Hepatocyte (in vitro differentiated cells): Measurements from ENCODE around the gene WIF1. TPM values are rescaled to one million over a fixed set of nuclear protein-coding genes. Genes with fewer than 3 reads are reported as not detected.

ENCODE experiments used
- DNase-seq: peaks from one replicate; pipeline ENCODE4 v3.0.0-alpha.2; 2016; ENCODE audit warnings: low spot score
- H2AFZ ChIP-seq: fragments of 200-600 bp; sonication (generic); 2 replicates; pipeline ENCODE4 v1.6.0; 2016; ENCODE audit warnings: antibody characterized with exemption, mild to moderate bottlenecking
- H3K27ac ChIP-seq: fragments of 200-600 bp; sonication (generic); 2 replicates; pipeline ENCODE4 v1.5.1; 2016; ENCODE audit warnings: mild to moderate bottlenecking
- H3K27me3 ChIP-seq: fragments of 200-600 bp; sonication (generic); 2 replicates; pipeline ENCODE4 v1.6.1; 2016
- H3K36me3 ChIP-seq: fragments of 200-600 bp; sonication (generic); replicated peaks from 2 replicates; pipeline ENCODE4 v1.5.1; 2016; ENCODE audit warnings: low read depth; ENCODE audit not compliant: insufficient read depth
- H3K4me1 ChIP-seq: fragments of 200-600 bp; sonication (generic); 2 replicates; pipeline ENCODE4 v1.5.1; 2016; ENCODE audit warnings: mild to moderate bottlenecking, moderate library complexity; ENCODE audit not compliant: insufficient read depth
- H3K4me2 ChIP-seq: fragments of 200-600 bp; sonication (generic); 2 replicates; pipeline ENCODE4 v1.6.0; 2016
- H3K4me3 ChIP-seq: fragments of 200-600 bp; sonication (generic); 2 replicates; pipeline ENCODE4 v1.5.1; 2016; ENCODE audit warnings: mild to moderate bottlenecking
- H3K79me2 ChIP-seq: fragments of 200-600 bp; sonication (generic); 2 replicates; pipeline ENCODE4 v1.6.0; 2017; ENCODE audit warnings: mild to moderate bottlenecking
- H3K9me2 ChIP-seq: fragments of 200-600 bp; sonication (generic); replicated peaks from 2 replicates; pipeline ENCODE4 v1.6.0; 2017; ENCODE audit warnings: mild to moderate bottlenecking; ENCODE audit not compliant: insufficient read depth
- H3K9me3 ChIP-seq: fragments of 200-600 bp; sonication (generic); 2 replicates; pipeline ENCODE4 v1.5.1; 2016; ENCODE audit warnings: low read depth, mild to moderate bottlenecking
- H4K20me1 ChIP-seq: fragments of 200-600 bp; sonication (generic); 2 replicates; pipeline ENCODE4 v1.6.0; 2016; ENCODE audit warnings: mild to moderate bottlenecking; ENCODE audit not compliant: insufficient read depth, poor library complexity, severe bottlenecking
- CTCF ChIP-seq: fragments of 200-600 bp; sonication (generic); IDR thresholded peaks from 2 replicates; pipeline ENCODE4 v1.5.1; 2016; ENCODE audit warnings: antibody characterized with exemption, mild to moderate bottlenecking; ENCODE audit not compliant: poor library complexity
- EZH2 ChIP-seq: fragments of 200-600 bp; sonication (generic); IDR thresholded peaks from 2 replicates; pipeline ENCODE4 v1.6.1; 2016; ENCODE audit warnings: antibody characterized with exemption, mild to moderate bottlenecking, borderline replicate concordance
- EZH2phosphoT487 ChIP-seq: fragments of 200-600 bp; sonication (generic); IDR thresholded peaks from one replicate; pipeline ENCODE4 v1.6.1; 2018; ENCODE audit warnings: antibody characterized with exemption, mild to moderate bottlenecking, low read depth, moderate library complexity; ENCODE audit not compliant: unreplicated experiment, severe bottlenecking
- WGBS: methylation state at CpG from one replicate; pipeline ENCODE4 v1.1.6; 2016; ENCODE audit warnings: low lambda C conversion rate; ENCODE audit errors: missing lambda C conversion rate; 5-methylcytosine and 5-hydroxymethylcytosine counted together
- polyA plus RNA-seq: library from polyadenylated mRNA; unstranded; fragments of >200 nt; fragmentation: Nextera tagmentation; extraction: Ambion mirVana; gene quantifications from 2 replicates; pipeline ENCODE4 v1.2.1, GENCODE V29; 2016
- total RNA-seq: library from RNA; depleted of rRNA; stranded (reverse); fragments of >200 nt; gene quantifications from 2 replicates; pipeline ENCODE4 v1.2.3, GENCODE V29; 2014

The WIF1 gene
- total and polyA plus RNA-seq, 2 experiments from 2014 or later = 2.2 to 5.5 TPM

DNA sequence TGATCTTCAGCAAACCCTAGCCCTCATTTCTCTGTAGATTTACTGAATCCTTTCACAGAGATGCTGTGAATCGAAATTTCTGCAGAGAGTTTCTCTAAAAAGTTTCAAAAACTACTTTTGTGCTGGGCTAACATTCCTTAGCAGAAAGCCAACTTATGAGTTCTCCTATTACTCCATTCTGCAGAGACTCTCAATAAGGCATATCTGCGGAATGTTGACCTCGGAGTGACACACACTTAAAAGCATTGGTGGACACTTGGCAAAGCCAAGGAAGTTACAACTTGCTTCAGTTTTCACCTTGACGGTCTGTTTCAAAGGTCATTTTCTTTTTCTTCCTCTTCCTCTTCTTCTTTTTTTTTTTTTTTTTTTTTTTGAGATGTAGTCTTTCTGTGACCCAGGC, 75.8 kb downstream of the WIF1 start:
- Histone ChIP-seq H2AFZ (no peak overlapping the region), H3K36me3 (no peaks in the 10 kb centered on the region), H3K4me2 (no peak overlapping the region), H4K20me1 (no peaks in the 10 kb centered on the region), H3K9me2 (no peaks in the 10 kb centered on the region), H3K9me3 (no peaks in the 10 kb centered on the region), H3K4me3 (no peak overlapping the region), H3K27ac (no peak overlapping the region), H3K79me2 (no peaks in the 10 kb centered on the region), H3K27me3 (no peaks in the 10 kb centered on the region), H3K4me1 (no peaks in the 10 kb centered on the region)
- TF ChIP-seq EZH2 (no peak), CTCF (no peak), EZH2phosphoT487 (no peak)
- WGBS = 94% methylated on average over 4 of the region's 4 CpGs
- no peak for DNase-seq

DNA sequence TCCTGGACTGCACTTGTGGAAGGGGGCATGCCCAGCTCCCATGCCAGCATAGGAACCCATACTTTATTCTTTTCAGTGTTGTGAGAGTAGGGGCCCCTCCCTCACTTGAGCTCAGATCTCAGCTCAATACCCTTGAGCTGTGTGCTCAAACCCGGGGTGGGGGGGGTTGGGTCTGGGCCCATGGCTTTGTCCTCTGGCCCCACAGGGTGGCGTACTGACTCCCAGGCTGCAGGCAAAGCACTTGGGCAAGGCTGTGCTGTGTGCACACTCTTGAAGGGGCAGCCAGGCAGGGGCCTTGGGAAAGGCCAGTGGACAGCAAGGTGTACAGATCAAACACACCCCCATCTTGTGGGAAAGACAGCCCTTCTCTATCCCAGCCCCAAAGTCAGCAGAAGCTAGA, 81.8 kb downstream of the WIF1 start:
- 88% methylated on average over 2 of the region's 2 CpGs for WGBS
- Histone ChIP-seq H4K20me1 (no peaks in the 10 kb centered on the region), H3K4me1 (no peaks in the 10 kb centered on the region), H3K36me3 (no peaks in the 10 kb centered on the region), H3K27ac (no peak overlapping the region), H3K27me3 (no peaks in the 10 kb centered on the region), H3K4me2 (no peak overlapping the region), H3K9me2 (no peaks in the 10 kb centered on the region), H3K4me3 (no peak overlapping the region), H2AFZ (no peak overlapping the region), H3K79me2 (no peaks in the 10 kb centered on the region), H3K9me3 (no peaks in the 10 kb centered on the region)
- TF ChIP-seq CTCF (no peak), EZH2 (no peak), EZH2phosphoT487 (no peak)
- no peak for DNase-seq

GRCh38 chr12:65025136-65025535, 96.0 kb downstream of the WIF1 start:
- no peak overlapping the region for H3K4me2 ChIP-seq
- 46% methylated on average over 2 of the region's 2 CpGs for WGBS

More at GRCh38 chr12:65025136-65025535, 96.0 kb downstream of the WIF1 start:
- Histone ChIP-seq H3K27ac (no peak overlapping the region), H3K9me2 (no peaks in the 10 kb centered on the region), H3K79me2 (no peaks in the 10 kb centered on the region), H3K4me1 (no peaks in the 10 kb centered on the region), H3K4me3 (no peak overlapping the region), H2AFZ (no peak overlapping the region), H4K20me1 (no peaks in the 10 kb centered on the region), H3K27me3 (no peaks in the 10 kb centered on the region), H3K36me3 (no peaks in the 10 kb centered on the region), H3K9me3 (no peaks in the 10 kb centered on the region)
- DNase-seq = no peak
- TF ChIP-seq EZH2 (no peak), CTCF (no peak), EZH2phosphoT487 (no peak)
